ENCODE results near the gene APOBEC4. TPM values are rescaled to one million over a fixed set of nuclear protein-coding genes. Genes with fewer than 3 reads are reported as not detected.

Gene APOBEC4
- total and polyA plus RNA-seq, 10 of the 15 experiments (the other 5 are each of a cell fraction or from before 2014, with no cell fraction given), result 0.04 to 0.25 (median 0.06) TPM; not detected in 5

GRCh38 chr1:183648042-183648441 is 5.1 kb downstream of the APOBEC4 start:
- POLR2A ChIA-PET, result interaction anchor here (0.5 to 3.8 kb wide), 4 partner anchors 10 to 1149 kb away, joined by 3 to 21 read pairs (median 6); partner anchors contain the start of gene ARPC5
- no peaks in the 10 kb centered on the region for H3K27me3 ChIP-seq (replicated peaks in 1 of 2; ENCODE audit: control insufficient read depth in 2 of 2, insufficient read depth in 2 of 2, low read length in 1 of 2)
- H3K4me2 ChIP-seq (ENCODE audit: control insufficient read depth, insufficient read depth), result no peak overlapping the region
- no peak overlapping the region for H3K27ac ChIP-seq (ENCODE audit: control insufficient read depth, insufficient read depth)
- DNase-seq (ENCODE audit: low read depth, low spot score) (no peak), ATAC-seq (no peak), FAIRE-seq (no peak)
- H3K9me3 ChIP-seq (replicated peaks; ENCODE audit: control insufficient read depth, insufficient read depth, low read length), result no peaks in the 10 kb centered on the region
- CTCF ChIA-PET, result interaction anchor here (1.7 to 6.8 kb wide), 4 partner anchors 7 to 268 kb away, joined by 4 to 37 read pairs (median 18); no protein-coding TSS in a partner anchor
- TF ChIP-seq LARP7 (IDR thresholded peaks at IDR 0.05) (no peak), RELA (IDR thresholded peaks at IDR 0.05; ENCODE audit: borderline replicate concordance, partially characterized antibody) (no peak), SPI1 (IDR thresholded peaks at IDR 0.05; ENCODE audit: borderline replicate concordance, insufficient read depth, low read depth, low read length) (no peak), GATAD2B (conservative IDR thresholded peaks at IDR 0.05; ENCODE audit: low read depth) (no peak), SUZ12 (IDR thresholded peaks at IDR 0.05; ENCODE audit: unreplicated experiment) (no peak), PAX5 (IDR thresholded peaks at IDR 0.05; ENCODE audit: borderline replicate concordance, low read depth, low read length) (no peak), RAD51 (IDR thresholded peaks at IDR 0.05) (no peak), NR2C1 (IDR thresholded peaks at IDR 0.05) (no peak), PML (IDR thresholded peaks at IDR 0.05; ENCODE audit: low read length) (no peak), CBX5 (IDR thresholded peaks at IDR 0.05; ENCODE audit: low read depth) (no peak), NFIC (IDR thresholded peaks at IDR 0.05; ENCODE audit: low read depth, low read length) (no peak), TBL1XR1 (IDR thresholded peaks at IDR 0.05; ENCODE audit: low read depth, low read length) (no peak), HCFC1 (IDR thresholded peaks at IDR 0.05; ENCODE audit: low read length) (no peak), JUND (IDR thresholded peaks at IDR 0.05; ENCODE audit: low read depth, low read length) (no peak), ZNF592 (IDR thresholded peaks at IDR 0.05) (no peak), NR2F1 (conservative IDR thresholded peaks at IDR 0.05) (no peak)
- TF ChIP-seq, protein P1, sequence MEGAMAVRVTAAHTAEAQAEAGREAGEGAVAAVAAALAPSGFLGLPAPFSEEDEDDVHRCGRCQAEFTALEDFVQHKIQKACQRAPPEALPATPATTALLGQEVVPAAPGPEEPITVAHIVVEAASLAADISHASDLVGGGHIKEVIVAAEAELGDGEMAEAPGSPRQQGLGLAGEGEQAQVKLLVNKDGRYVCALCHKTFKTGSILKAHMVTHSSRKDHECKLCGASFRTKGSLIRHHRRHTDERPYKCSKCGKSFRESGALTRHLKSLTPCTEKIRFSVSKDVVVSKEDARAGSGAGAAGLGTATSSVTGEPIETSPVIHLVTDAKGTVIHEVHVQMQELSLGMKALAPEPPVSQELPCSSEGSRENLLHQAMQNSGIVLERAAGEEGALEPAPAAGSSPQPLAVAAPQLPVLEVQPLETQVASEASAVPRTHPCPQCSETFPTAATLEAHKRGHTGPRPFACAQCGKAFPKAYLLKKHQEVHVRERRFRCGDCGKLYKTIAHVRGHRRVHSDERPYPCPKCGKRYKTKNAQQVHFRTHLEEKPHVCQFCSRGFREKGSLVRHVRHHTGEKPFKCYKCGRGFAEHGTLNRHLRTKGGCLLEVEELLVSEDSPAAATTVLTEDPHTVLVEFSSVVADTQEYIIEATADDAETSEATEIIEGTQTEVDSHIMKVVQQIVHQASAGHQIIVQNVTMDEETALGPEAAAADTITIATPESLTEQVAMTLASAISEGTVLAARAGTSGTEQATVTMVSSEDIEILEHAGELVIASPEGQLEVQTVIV (IDR thresholded peaks at IDR 0.05; ENCODE audit: borderline replicate concordance, partially characterized antibody), result no peak
- TF ChIP-seq, protein P2, sequence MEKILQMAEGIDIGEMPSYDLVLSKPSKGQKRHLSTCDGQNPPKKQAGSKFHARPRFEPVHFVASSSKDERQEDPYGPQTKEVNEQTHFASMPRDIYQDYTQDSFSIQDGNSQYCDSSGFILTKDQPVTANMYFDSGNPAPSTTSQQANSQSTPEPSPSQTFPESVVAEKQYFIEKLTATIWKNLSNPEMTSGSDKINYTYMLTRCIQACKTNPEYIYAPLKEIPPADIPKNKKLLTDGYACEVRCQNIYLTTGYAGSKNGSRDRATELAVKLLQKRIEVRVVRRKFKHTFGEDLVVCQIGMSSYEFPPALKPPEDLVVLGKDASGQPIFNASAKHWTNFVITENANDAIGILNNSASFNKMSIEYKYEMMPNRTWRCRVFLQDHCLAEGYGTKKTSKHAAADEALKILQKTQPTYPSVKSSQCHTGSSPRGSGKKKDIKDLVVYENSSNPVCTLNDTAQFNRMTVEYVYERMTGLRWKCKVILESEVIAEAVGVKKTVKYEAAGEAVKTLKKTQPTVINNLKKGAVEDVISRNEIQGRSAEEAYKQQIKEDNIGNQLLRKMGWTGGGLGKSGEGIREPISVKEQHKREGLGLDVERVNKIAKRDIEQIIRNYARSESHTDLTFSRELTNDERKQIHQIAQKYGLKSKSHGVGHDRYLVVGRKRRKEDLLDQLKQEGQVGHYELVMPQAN (conservative IDR thresholded peaks at IDR 0.05), result no peak
- RAD21 ChIA-PET (ENCODE audit: unreplicated experiment), result interaction anchor here (1.1 to 2.2 kb wide), 5 partner anchors 14 to 267 kb away, joined by 3 to 11 read pairs (median 7); no protein-coding TSS in a partner anchor
- H3K36me3 ChIP-seq (ENCODE audit: control insufficient read depth in 2 of 2, insufficient read depth in 2 of 2, low read length in 1 of 2), result no peaks in the 10 kb centered on the region; a peak in 1 of 4 replicates
- no TSS peak for BruUV-seq (replicated peaks)
- in situ Hi-C loops (cut with MboI) (no loop called here), intact Hi-C loops (cut with micrococcal nuclease; ENCODE audit: unreplicated experiment) (no loop called here)
- no peak overlapping the region for H3K4me3 ChIP-seq
- H3K79me2 ChIP-seq (ENCODE audit: control insufficient read depth, insufficient read depth, low read length), result no peaks in the 10 kb centered on the region
- H2AFZ ChIP-seq (ENCODE audit: control insufficient read depth, low read depth, low read length), result no peak overlapping the region
- 81% methylated on average over 8 of the region's 8 CpGs for WGBS (ENCODE audit: insufficient coverage, insufficient replicate concordance, low lambda C conversion rate, missing lambda C conversion rate)
- H3K4me1 ChIP-seq (ENCODE audit: control insufficient read depth, insufficient read depth, low read length), result peaks cover 14% of the 10 kb centered on the region
- no peak overlapping the region for H3K9ac ChIP-seq (ENCODE audit: control insufficient read depth, insufficient read depth, low read length)
- H4K20me1 ChIP-seq (ENCODE audit: control insufficient read depth, insufficient read depth), result no peaks in the 10 kb centered on the region
- SMC1A ChIA-PET (ENCODE audit: uncharacterized antibody, unreplicated experiment), result interaction anchor here (0.9 to 4.0 kb wide), 9 partner anchors 10 to 269 kb away, joined by 3 to 25 read pairs (median 4); no protein-coding TSS in a partner anchor
